H1 (cell line): ENCODE measurements around the gene PFKFB3. TPM values are rescaled to one million over a fixed set of nuclear protein-coding genes. Genes with fewer than 3 reads are reported as not detected.

ENCODE experiments used
- CHD2 ChIP-seq: IDR thresholded peaks from 2 replicates; pipeline ENCODE4 v1.6.1; 2012; ENCODE audit warnings: low read length, improper control_type of control experiment
- CREB1 ChIP-seq: IDR thresholded peaks from 2 replicates; pipeline ENCODE4 v1.6.1; 2012; ENCODE audit warnings: inconsistent platforms
- CTBP2 ChIP-seq: IDR thresholded peaks from 2 replicates; pipeline ENCODE4 v1.7.0; 2011; ENCODE audit warnings: borderline replicate concordance, mild to moderate bottlenecking, moderate library complexity, mixed read lengths, low read length; ENCODE audit not compliant: insufficient read depth, insufficient read length
- EZH2 ChIP-seq: fragments of 200-600 bp; sonication (generic); IDR thresholded peaks from 2 replicates; pipeline ENCODE4 v1.7.1; 2012; ENCODE audit warnings: low read depth, mild to moderate bottlenecking, moderate library complexity, low read length, inconsistent platforms; ENCODE audit not compliant: severe bottlenecking
- FOSL1 ChIP-seq: IDR thresholded peaks from 2 replicates; pipeline ENCODE4 v1.6.1; 2011; ENCODE audit warnings: mild to moderate bottlenecking, low read depth, low read length, moderate library complexity; ENCODE audit not compliant: insufficient read depth
- KDM4A ChIP-seq: IDR thresholded peaks from one replicate; pipeline ENCODE4 v1.7.1; 2012; ENCODE audit warnings: low read depth, mild to moderate bottlenecking, moderate library complexity, low read length, inconsistent platforms; ENCODE audit not compliant: severe bottlenecking
- MAFK ChIP-seq: IDR thresholded peaks from 2 replicates; pipeline ENCODE4 v1.6.1; 2012; ENCODE audit warnings: low read depth, mild to moderate bottlenecking, improper control_type of control experiment, low read length
- NRF1 ChIP-seq: IDR thresholded peaks from 2 replicates; pipeline ENCODE4 v1.6.1; 2011; ENCODE audit warnings: mild to moderate bottlenecking, low read depth, low read length, improper control_type of control experiment
- PHF8 ChIP-seq: fragments of 200-600 bp; sonication (generic); conservative IDR thresholded peaks from 2 replicates; pipeline ENCODE4 v1.7.1; 2012; ENCODE audit warnings: low read depth, mild to moderate bottlenecking, inconsistent platforms, low read length, moderate library complexity
- POLR2A ChIP-seq, 2 experiments: IDR thresholded peaks; 1 replicate in 1 of 2; 2 replicates in 1 of 2; pipeline ENCODE4 v1.6.1; 2011; ENCODE audit warnings: low read depth in 2 of 2, low read length in 2 of 2, mild to moderate bottlenecking in 2 of 2; ENCODE audit errors: control extremely low read depth in 1 of 2
- POU5F1 ChIP-seq: IDR thresholded peaks from 2 replicates; pipeline ENCODE4 v1.6.1; 2011; ENCODE audit warnings: low read depth, mild to moderate bottlenecking, low read length, moderate library complexity
- RFX5 ChIP-seq: IDR thresholded peaks from 2 replicates; pipeline ENCODE4 v1.6.1; 2011; ENCODE audit warnings: low read depth, low read length, improper control_type of control experiment, borderline replicate concordance
- SIX5 ChIP-seq: IDR thresholded peaks from 2 replicates; pipeline ENCODE4 v1.6.1; 2011; ENCODE audit warnings: mild to moderate bottlenecking, low read depth, low read length
- YY1 ChIP-seq: IDR thresholded peaks from 2 replicates; pipeline ENCODE4 v1.6.1; 2011; ENCODE audit warnings: low read depth, mild to moderate bottlenecking, low read length
- ZNF274 ChIP-seq: IDR thresholded peaks from 2 replicates; pipeline ENCODE4 v1.7.0; 2012; ENCODE audit warnings: low read length, borderline replicate concordance; ENCODE audit errors: extremely low read depth
- polyA plus RNA-seq, 7 experiments: library from polyadenylated mRNA; depleted of rRNA in 3 of 7; stranded (reverse) in 5 of 7; unstranded in 2 of 7; fragments of >200 nt in 5 of 7; fragments of 200-250 nt in 2 of 7; gene quantifications; 1 replicate in 5 of 7; 2 replicates in 1 of 7; 4 replicates in 1 of 7; pipeline versions ENCODE4 v1.2.1 to v1.2.3, GENCODE V29; 2011 to 2013; ENCODE audit warnings: missing spikeins in 2 of 7, mixed read lengths in 2 of 7
- total RNA-seq: library from RNA; stranded (reverse); fragmentation: NEBNext Ultra II Directional; extraction: Animal tissue kit (Norgen Biotek cat#: 25700); gene quantifications from 2 replicates; pipeline ENCODE4 v1.2.1, GENCODE V29; 2021
- TF ChIP-seq, protein P1 (sequence below): IDR thresholded peaks from 2 replicates; pipeline ENCODE4 v1.6.1; 2012; ENCODE audit warnings: inconsistent platforms
- TF ChIP-seq, protein P2 (sequence below): IDR thresholded peaks from 2 replicates; pipeline ENCODE4 v1.6.1; 2012; ENCODE audit warnings: inconsistent platforms
- TF ChIP-seq, protein P3 (sequence below): IDR thresholded peaks from 2 replicates; pipeline ENCODE4 v1.6.1; 2011; ENCODE audit warnings: low read length, improper control_type of control experiment
- TF ChIP-seq, protein P4 (sequence below), 3 experiments: IDR thresholded peaks; 1 replicate in 2 of 3; 2 replicates in 1 of 3; pipeline versions ENCODE4 v1.5.1 to v1.6.1; 2011; ENCODE audit warnings: low read length in 3 of 3, mild to moderate bottlenecking in 3 of 3, inconsistent platforms in 2 of 3, low read depth in 1 of 3, moderate library complexity in 1 of 3; ENCODE audit not compliant: insufficient read depth in 1 of 3; ENCODE audit errors: control extremely low read depth in 1 of 3

Gene PFKFB3
- total and polyA plus RNA-seq, 2 of the 8 experiments (the other 6 are each of a cell fraction or from before 2014, with no cell fraction given): 15.6 to 32.0 TPM

DNA sequence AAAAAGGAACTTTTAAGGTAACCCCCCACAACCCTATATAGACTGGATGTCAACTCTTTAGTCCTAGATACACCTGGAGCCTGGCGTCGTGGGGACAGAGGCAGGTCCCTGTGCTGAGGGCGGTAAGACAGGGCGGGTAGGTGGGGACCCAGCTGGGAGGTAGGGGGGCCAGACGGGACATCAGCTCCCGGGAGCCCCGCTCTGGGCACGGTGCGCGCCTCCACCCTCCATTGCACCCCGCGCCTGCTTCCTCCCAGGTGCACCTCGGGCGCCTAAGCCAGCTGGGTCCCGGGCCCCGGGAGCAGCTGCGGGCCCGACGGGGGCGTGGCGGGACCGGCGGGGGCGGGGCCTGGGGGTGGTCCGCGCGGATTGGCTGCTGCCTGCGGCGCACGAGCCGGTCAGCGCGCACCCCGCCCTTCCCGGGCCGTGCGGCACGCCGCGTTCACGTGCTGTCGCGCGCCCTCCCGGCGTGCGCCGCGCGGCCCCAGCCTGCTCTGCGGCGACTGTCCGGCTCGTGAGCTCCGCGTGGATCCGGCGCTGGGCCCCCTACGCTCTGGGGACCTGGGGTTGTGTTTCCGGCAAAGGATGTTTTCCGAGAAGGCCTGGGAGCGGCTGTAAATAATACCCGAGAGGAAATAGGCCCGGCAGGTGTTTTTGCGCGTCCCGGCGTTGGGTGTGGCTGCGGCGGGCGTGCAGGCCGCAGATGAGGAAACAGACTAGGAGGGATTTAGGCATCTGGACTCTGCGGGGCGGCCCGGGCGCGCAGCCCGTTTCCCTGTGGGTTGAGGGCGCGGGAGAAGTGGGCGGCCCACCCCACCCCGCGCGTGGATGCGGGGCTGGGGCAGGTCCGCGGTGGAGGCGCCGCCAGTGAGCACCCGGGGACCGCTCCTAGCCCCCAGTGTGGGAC lies 39.1 kb upstream of the PFKFB3 start (continued):
- TF ChIP-seq, protein P1, sequence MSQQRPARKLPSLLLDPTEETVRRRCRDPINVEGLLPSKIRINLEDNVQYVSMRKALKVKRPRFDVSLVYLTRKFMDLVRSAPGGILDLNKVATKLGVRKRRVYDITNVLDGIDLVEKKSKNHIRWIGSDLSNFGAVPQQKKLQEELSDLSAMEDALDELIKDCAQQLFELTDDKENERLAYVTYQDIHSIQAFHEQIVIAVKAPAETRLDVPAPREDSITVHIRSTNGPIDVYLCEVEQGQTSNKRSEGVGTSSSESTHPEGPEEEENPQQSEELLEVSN: peak; percentile 92
- TF ChIP-seq CTBP2 (no peak), FOSL1 (no peak), CREB1 (peak; percentile 49; the same call in 1 of the 2 replicates), CHD2 (no peak), KDM4A (peak; percentile 58), ZNF274 (no peak), MAFK (no peak), POLR2A (IDR thresholded peaks at IDR 0.05; ENCODE audit: control extremely low read depth in 1 of 2, low read depth in 2 of 2, low read length in 2 of 2) (peak in 1 of 2 experiments; percentile 49; a peak in 1 of 3 replicates), SIX5 (no peak), PHF8 (peak; percentile 74), POU5F1 (no peak), YY1 (no peak), RFX5 (no peak), EZH2 (no peak), NRF1 (no peak)
- TF ChIP-seq, protein P2, sequence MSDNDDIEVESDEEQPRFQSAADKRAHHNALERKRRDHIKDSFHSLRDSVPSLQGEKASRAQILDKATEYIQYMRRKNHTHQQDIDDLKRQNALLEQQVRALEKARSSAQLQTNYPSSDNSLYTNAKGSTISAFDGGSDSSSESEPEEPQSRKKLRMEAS: peak; percentile 96
- TF ChIP-seq, protein P3, sequence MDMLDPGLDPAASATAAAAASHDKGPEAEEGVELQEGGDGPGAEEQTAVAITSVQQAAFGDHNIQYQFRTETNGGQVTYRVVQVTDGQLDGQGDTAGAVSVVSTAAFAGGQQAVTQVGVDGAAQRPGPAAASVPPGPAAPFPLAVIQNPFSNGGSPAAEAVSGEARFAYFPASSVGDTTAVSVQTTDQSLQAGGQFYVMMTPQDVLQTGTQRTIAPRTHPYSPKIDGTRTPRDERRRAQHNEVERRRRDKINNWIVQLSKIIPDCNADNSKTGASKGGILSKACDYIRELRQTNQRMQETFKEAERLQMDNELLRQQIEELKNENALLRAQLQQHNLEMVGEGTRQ: peak; percentile 62
- TF ChIP-seq, protein P4, sequence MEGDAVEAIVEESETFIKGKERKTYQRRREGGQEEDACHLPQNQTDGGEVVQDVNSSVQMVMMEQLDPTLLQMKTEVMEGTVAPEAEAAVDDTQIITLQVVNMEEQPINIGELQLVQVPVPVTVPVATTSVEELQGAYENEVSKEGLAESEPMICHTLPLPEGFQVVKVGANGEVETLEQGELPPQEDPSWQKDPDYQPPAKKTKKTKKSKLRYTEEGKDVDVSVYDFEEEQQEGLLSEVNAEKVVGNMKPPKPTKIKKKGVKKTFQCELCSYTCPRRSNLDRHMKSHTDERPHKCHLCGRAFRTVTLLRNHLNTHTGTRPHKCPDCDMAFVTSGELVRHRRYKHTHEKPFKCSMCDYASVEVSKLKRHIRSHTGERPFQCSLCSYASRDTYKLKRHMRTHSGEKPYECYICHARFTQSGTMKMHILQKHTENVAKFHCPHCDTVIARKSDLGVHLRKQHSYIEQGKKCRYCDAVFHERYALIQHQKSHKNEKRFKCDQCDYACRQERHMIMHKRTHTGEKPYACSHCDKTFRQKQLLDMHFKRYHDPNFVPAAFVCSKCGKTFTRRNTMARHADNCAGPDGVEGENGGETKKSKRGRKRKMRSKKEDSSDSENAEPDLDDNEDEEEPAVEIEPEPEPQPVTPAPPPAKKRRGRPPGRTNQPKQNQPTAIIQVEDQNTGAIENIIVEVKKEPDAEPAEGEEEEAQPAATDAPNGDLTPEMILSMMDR (IDR thresholded peaks at IDR 0.05; ENCODE audit: control extremely low read depth in 1 of 3, insufficient read depth in 1 of 3, low read depth in 1 of 3, low read length in 3 of 3): no peak
